GM10266 (cell line): ENCODE results near the gene OR2AT4.

ENCODE experiments used
- DNase-seq: peaks from one replicate; pipeline ENCODE4 v3.0.0; 2012; ENCODE audit errors: extremely low spot score
- CTCF ChIP-seq: IDR thresholded peaks from 2 replicates; pipeline ENCODE4 v1.5.1; 2012; ENCODE audit warnings: mild to moderate bottlenecking, low read depth; ENCODE audit not compliant: control insufficient read depth, insufficient read depth; ENCODE audit errors: missing control alignments

OR2AT4 gene

DNA sequence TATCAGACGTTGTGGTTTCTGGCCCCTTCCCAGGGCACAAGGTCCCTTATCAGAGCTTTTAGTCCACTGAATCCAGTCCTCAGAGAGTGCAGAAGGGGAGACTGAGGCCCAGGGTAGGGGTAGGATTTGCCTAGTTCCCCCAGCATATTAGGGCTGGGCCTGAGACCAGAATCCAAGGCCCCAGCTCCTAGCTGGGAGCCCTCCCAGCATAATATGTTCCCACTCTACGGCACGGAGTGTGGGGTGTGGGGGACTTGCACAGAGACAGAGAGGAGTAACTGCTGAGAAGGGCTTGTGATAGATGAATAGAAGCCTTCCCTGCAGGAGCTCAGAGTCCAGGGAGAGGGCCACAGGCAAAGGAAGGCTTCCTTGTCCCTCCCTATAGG is 64.1 kb downstream of the OR2AT4 start:
- no peak for TF ChIP-seq CTCF
- DNase-seq: no peak

- DNase-seq: peak; percentile 58
- TF ChIP-seq CTCF: peak; percentile 76
Measured at GRCh38 chr11:75031771-75032549, 64.7 kb downstream of the OR2AT4 start.
